CD4-positive, alpha-beta T cell treated with Interleukin-4 for 4 hours (primary cell): ENCODE results near the gene GLIPR1L1.

Source experiments
- DNase-seq: peaks from one replicate; pipeline ENCODE4 v3.0.0-alpha.2; 2020

The GLIPR1L1 gene, protein sequence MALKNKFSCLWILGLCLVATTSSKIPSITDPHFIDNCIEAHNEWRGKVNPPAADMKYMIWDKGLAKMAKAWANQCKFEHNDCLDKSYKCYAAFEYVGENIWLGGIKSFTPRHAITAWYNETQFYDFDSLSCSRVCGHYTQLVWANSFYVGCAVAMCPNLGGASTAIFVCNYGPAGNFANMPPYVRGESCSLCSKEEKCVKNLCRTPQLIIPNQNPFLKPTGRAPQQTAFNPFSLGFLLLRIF

DNA sequence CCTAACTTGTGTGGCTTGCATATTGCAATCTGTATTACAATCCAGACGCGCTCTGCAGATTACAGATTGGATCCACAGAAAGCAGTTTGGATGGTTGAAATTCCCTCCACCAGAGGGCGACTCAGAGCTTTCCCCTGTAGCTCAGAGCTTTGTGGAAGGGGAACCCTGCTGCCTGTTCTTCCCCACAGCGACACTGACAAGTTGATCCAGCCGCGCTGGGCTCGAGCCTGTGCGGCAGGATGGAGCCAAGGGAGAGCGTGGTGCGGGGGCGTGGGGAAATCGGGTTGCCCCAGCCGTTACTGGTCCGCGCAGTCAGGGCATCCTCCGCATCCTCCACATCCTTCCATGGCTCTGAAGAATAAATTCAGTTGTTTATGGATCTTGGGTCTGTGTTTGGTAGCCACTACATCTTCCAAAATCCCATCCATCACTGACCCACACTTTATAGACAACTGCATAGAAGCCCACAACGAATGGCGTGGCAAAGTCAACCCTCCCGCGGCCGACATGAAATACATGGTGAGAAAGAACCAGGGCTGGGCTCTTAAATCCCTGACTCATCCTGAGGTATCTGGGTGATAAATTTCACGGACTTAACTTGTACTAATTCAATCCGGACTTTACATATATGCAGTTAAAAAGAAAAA, at the start of gene GLIPR1L1:
TSS of gene GLIPR1L1 (plus strand) at position 287 of the 647 bp plus-strand sequence. CDS start at position 346, 59 bp downstream.
- peak; percentile 86 for DNase-seq

DNA sequence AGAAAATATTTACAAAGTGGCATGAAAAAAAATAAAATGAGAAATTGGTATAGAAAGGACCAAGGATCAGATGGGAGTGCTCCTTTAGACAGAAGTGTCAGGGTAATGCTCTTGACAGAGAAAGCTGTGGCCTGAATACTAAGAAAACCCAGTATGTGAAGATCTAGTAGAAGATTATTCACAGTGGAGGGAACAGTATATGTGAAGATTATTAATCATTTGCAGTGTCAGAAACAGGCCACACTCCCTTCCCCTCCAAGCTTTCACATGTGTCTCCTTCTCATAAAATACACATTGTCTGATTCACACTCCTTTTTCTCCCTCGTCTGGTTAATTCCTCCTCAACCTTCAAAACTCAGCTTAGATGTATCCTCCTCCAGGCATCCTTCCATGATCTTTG, 45.6 kb upstream of the GLIPR1L1 start:
- DNase-seq: no peak

DNA sequence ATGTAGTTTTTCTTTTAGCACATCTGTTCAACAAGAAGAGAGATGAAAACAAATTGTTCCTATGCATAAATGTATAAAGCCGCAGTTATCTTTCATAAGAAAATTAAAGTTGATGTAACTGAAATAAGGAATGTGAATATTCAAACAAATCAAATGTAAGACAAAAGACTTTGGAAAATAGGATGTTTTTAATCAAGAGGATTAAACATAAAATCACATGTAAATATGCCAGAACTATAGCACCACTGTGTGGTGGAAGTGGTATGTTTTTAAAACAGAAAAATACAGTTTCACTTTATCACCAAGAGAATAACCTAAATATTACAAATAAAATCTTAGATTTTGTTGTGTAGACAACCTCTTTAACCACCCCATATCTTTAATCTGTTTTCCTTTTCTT, 44.7 kb upstream of the GLIPR1L1 start:
- DNase-seq: no peak

DNA sequence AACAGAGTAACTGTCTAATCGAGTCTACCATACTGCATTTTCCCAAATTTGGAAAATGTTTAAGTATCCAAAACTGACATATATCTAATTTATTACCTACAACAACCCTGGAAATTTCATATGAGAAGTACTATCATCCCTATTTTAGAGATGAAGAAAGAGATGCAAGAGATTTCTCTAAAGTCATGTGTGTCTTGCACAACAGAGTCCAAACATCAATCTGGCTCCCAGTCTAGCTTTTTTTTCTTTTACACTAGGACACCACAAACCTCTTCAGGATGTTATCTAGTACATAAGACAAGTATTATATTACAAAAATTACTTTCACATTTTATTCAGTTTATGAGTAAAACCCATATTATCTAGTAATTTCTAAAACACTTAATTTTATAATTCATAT, 43.5 kb upstream of the GLIPR1L1 start:
- DNase-seq: no peak

DNA sequence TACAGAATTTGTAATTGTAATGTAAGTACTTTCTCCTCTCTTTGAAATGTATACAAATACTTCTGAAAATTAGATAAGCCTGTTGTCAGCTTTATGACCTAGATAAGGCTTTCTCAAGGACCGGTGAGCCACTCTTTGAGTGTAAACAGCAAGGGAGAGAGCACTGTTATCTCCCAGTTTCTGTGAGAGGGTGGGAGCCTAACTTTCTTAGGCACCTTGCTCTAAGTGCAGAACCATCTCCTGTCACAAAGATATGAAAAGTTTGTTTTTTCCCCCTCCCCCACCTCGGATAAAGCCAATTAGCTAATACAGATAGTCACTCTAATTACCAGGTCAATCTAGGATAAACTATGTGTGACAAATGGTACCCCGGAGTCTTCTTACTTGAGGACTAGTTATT, 40.1 kb upstream of the GLIPR1L1 start:
- no peak for DNase-seq

DNA sequence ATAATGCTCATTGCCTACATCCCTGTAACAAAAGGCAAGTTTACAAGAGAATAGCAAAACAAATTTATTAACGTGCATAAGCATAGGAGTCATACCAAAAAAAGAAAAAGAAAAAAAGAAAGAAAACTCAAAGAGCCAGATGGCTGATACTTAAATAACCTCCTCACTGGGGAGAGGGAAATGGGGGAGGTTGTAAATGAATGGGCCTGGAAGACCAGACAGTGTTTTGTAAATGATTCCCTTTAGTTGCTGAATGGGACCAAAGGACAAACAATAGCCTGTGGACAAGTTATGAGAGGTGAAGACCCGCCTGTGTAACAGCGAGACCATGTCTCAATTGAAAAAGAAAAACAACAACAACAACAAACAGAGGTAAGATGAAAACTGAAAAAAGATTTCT, 39.7 kb upstream of the GLIPR1L1 start:
- no peak for DNase-seq

DNA sequence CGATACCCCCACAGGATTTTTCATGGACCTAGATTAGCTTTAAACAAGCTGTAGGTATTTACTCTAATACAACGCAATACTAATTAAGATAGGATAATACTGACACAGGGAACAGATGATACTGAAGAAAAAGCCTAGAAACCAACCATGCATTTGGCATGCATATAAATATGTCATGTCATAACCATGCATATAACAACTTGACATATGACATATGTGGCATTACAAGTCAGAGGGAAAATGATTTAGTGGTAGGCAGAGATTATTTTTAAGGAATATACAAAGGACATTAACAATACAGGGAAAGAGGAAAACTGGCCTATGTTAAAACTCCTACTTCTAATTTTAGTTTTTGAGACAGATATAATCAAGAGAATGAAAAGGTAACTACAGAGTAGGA, 32.2 kb upstream of the GLIPR1L1 start:
- DNase-seq: no peak

DNA sequence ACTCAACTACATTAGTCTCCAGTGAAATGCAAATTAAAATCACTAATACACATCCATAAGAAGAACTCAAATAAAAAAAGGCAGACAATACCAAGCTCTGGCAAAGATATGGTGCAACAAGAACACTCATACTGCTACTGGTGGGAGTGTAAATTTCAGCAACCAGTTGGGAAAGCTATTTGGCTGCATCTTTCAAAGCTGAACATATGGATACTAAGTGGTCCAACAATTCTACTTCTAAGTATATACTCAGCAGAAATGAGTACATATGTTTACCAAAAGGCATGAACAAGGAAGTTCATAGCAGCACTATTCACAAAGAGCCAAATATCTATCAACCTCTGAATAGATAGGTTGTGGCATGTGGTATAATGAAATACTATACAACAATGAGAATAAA, 31.7 kb upstream of the GLIPR1L1 start:
- DNase-seq: no peak

DNA sequence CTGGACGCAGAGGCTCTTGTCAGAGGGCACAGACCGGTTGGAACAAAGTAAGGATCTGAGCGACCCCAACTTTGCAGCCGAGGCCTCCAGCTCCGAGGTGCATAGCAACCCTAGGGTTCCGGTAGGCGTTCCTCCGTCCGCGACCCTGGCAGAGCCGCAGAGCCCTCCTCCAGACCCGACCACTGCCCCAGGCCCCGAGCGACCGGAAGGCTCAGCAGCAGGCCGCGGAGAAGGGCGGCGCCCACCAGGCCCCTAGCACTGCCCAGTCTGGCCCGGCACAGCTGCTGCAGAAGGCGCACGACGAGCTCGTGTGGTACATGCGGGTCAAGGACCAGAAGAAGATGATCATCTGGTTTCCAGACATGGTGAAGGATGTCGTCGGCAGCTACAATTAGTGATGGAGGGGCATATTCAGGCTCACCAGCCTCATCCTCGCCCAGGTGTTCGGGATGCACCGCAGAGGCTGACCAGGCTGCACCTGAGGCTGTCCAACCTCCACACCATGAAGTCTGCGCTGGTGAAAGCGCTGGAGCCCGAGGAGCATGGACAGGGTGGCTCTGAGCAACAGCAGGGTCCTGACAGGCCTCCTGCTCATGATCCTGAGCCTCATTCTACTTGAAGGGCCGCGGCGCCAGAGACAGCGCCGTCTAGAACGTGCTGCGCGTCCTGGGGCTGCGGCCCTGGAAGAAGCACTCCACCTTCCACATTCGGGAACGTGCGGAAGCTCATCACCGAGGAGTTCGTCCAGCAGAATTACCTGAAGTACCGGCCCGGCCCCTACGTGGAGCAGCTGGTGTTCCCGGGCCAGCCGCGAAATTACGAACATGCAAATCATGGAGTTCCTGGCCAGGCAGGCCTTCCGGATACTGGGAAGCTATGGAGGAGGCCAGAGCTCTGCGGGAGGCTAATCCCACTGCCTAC, 28.8 kb upstream of the GLIPR1L1 start:
- DNase-seq: no peak

DNA sequence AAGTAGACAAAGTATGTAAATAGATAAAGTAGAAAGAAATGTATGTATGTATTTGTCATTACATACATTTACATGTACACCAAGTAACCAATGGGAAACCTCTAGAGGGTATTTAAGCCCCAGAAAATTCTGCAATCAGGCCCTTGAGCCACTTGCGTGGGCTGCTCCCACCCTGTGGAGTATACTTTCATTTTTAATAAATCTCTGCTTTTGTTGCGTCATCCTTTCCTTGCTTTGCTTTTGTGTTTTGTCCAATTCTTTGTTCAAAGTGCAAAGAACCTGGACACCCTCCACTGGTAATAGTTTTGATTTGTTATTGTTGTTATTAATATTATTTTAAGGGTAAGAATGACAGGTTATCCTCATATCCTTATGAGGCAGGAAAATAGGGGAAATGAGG, 26.2 kb upstream of the GLIPR1L1 start:
- DNase-seq: no peak

DNA sequence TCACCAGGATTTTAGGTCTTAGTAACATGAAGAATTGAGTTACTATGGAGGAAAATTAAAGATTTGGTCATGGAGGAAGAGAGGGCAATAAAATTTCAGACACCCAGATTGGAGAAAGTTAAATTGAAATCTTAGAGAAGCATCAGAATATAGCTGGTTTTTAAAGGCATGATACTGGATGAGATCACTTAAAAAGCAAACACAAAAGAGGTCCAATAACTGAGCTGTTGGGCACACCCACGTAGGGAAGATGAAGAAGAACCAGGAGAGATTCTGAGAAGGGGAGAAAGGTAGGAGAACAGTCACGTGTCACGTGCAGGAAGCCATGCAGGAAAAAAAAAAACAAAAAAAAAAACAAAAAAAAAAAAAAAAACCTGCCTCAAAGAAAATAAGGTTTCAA, 23.1 kb upstream of the GLIPR1L1 start:
- no peak for DNase-seq

DNA sequence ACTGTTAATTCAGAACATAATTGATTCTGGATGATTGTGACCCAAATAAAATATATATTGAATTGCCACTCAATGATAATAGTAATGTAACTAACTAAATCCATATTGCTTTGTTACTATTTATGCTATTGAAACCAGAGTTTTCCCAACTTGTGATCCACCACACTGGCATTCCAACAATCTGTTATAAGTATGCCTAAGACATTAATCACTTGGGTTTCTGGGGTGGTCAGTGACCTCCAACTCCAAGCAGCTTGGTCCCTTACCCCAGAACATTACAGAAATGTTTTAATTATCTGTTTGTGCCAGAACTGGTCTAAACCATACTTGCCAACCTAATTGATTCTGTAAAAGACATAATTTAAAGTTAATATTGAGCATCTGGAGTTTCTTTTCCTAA, 19.0 kb upstream of the GLIPR1L1 start:
- DNase-seq: no peak

DNA sequence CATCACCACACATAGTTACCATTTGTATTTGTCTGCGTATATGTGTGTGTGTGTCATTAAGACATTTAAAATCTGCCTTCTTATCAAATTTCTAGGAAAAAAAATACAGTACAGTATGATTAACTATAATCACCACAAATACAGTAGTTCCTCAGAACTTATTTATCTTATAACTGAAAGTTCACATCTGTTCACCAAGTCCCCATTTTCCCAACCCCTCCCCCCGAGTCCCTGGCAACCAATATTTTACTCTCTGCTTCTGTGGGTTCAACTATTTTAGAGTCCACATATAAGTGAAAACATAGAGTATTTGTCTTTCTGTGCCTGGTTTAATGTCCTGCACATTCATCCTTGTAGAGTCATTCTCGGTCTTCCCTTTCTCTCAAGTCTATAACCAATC, 16.7 kb upstream of the GLIPR1L1 start:
- DNase-seq: no peak

DNA sequence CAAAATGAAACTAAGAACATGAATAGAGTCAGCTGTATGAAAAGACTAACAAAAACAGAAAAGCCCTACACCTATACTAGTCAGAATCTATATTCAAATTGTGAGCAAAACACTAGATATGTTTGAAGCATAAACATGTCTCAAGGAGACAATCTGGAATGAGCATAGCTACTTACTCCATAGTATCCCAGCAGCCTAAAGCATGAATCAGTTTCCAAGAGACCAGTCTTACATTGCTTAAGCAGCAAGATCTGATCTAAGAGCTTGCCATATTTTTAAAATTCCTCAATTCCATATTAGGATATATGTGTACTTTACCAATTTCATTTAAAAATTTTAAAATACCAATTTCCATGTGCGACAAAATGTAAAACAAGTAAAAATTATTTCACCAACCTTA, 12.0 kb upstream of the GLIPR1L1 start:
- no peak for DNase-seq

DNA sequence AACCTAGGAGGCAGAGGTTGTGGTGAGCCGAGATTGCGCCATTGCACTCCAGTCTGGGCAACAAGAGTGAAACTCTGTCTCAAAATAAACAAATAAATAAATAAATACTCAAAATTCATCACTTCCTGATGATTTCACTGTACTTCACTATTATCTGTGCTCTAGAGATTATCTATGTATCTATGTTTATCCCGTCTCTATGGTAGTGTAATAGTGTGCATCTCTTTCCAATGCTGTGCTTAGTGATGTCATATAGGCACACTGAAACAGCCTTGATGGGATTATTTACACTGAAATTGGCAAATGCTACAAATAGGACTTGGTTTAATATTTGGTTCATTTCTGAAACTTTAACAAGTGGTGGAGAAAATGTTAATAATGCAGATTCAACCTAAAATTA, 10.8 kb upstream of the GLIPR1L1 start:
- DNase-seq: no peak

DNA sequence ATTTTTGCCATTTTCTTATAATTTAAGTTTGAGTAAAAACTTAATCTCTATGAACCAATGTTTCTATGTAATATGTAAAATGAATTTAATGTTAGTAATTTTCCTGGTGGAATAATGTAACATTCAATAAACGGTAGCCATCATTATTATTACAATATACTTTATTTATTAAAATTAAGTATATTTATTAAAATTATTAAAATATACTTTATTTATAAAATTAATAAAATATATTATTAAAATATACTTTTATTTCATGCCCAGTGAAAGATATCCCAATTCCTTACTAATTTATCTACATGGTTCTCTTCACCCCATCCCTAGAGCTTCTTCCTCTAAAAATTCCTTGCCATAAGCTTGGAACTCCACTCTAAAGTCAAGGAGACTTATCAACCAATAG, 6.8 kb upstream of the GLIPR1L1 start:
- DNase-seq: no peak

DNA sequence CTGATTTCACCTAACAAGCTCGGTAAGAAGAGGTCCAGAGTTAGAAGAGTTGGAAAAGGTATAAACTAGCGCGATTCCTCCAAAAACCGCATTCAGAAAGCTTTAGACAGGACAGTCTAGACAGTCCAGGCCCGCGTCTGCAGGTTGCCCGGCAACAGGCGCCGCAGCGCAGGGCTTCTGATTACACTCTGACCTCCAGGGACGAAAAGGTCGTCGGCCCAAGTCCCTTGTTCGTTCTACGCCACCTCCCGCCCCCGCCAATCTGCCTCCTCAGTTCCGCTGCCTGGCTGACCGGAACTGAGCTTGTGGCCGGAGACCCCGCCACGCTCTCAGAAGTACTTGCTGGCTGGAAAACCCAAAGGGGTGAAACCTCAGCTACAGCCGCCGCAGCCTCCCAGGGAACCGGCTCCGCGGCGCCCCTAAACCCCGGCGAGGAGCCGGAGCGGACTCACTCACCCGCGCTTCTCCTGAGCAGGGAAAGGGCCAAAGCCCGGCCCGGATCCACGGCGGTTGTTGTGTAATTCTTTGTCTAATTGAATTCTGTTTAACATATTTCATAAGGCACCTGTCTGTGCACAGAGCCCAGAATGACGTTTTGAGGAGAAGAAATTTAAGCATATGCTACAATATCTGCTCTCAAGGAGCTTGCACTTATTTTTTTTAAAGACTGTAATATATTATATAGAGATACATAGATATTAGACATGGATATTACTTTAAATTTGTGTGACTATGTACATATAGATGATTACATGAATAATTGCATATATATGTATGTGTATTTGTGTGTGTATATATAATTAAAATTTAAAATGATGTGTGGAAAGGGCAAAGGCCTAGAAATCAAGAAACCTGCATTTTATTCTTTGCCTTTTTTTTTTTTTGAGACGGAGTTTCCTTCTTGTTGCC, 4.3 kb upstream of the GLIPR1L1 start, which contains the start of gene CAPS2:
TSS of gene CAPS2 (minus strand) at position 407 of the 909 bp plus-strand sequence. CDS start 3,826 bp downstream, outside the sequence.
- peak; percentile 62 for DNase-seq

DNA sequence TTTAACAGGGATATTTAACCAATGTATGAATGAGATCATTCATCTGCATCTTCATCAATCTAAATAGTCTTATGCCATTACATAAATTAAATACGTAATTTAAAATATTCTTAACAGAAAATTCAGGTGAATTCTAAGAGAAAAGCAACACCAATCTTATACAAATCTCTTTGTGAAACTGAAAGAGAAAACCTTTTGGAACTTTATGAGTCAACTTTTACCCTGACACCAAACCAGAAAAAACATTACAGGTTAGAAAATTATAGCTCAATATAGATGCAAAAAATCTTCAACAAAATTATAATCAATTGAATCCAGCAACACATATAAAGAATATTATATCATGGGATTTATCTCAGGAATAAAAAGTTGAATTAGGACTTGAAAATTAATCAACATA, 3.4 kb downstream of the GLIPR1L1 start:
- DNase-seq: no peak

DNA sequence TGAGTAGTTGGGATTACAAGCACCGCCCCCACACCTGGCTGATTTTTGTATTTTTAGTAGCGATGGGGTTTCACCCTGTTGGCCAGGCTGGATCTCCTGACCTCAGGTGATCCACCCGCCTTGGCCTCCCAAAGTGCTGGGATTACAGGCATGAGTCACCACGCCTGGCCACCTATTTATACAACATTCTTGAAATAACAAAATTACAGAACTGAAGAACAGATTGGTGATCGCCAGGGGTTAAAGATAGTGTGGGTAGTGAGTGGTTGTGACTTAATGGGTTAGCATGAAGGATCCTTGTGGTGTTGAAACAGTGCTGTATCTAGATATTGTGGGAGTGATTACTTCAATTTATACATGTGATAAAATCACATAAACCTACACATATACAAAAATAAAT, 7.4 kb downstream of the GLIPR1L1 start:
- DNase-seq: no peak

DNA sequence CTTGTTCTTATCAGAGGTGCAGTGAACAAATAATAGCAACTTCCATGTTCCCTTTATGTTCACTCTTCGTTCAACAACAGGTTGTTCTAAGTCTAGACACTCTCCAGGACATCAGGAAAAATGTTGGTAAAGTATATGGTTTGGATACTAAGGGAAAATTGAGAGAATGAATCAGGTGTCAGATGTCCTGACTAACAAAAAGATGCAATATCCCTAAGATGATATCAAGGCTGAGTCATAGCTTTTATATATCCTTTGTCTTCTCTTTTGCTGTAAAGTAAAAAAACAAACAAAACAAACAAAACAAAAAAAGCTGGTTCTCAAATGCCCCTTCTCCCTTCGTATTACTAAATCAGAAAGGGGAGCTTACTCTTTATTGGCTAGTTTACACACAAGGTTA, 11.1 kb downstream of the GLIPR1L1 start:
- no peak for DNase-seq

DNA sequence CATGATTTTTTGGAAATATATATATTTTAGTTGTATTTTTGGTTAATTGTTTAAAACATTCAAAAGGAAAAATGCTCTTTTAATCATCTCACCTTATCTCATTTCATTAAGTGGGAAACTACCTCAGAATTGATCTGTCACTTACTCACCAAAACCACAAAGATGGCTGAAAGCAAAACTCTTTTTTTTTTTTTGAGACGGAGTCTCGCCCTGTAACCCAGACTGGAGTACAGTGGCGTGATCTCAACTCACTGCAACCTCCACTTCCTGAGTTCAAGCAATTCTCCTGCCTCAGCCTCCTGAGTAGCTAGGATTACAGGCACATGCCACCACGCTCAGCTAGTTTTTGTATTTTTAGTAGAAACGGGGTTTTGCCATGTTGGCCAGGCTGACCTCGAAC, 11.7 kb downstream of the GLIPR1L1 start:
- peak; percentile 32 for DNase-seq

DNA sequence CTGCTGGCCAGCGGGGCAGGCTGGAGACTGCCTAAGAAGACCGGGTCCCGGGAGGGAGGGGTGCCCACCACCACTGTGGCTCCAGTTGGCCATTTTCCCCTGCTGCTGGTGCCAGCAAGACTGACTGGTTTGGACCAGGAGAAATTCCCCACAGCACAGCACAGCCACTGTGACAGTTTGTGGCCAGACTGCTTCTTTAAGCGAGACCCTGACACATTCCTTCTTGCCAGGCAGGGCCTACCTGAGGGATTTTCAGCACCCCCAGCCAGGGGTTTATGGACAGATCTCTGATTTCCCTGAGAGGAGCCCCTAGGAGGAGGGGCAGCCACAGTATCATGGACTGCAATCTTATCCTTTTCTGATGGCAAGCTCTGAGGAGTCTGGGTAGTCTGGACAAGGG, 15.5 kb downstream of the GLIPR1L1 start:
- no peak for DNase-seq

DNA sequence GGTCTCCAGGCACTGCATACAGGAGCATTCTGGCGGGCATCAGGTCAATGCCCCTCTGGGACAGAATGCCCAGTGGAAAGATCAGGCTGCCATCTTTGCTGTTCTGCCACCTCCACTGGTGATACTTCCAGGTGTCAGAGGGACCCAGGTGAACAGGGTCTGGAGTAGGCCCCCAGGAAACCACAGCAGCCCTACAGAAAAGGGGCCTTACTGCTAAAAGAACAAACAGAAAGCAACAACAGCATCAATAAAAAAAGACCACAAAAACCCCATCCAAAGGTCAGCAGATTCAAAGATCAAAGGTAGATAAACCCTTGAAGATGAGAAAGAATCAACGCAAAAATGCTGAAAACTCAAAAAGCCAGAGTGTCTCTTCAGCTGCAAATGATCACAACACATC, 15.9 kb downstream of the GLIPR1L1 start:
- no peak for DNase-seq
